Keratinocyte (primary cell): ENCODE data around the gene PDZD2. TPM values are rescaled to one million over a fixed set of nuclear protein-coding genes. Genes with fewer than 3 reads are reported as not detected.

Experiments
- DNase-seq: peaks from one replicate; pipeline ENCODE4 v3.0.0-alpha.2; 2011; ENCODE audit warnings: low read depth, missing footprints, low spot score
- FAIRE-seq: peaks from 2 replicates; lab custom pipeline; 2011; peaks lifted over from hg19 to GRCh38; lab: Jason Lieb, UNC
- H2AFZ ChIP-seq: 2 replicates; pipeline ENCODE4 v1.6.0; 2012; ENCODE audit warnings: low read length, control low read depth, inconsistent platforms; ENCODE audit not compliant: control insufficient read depth
- H3K27ac ChIP-seq: 2 replicates; pipeline ENCODE4 v1.5.1; 2011; ENCODE audit warnings: low read length; ENCODE audit not compliant: control insufficient read depth, insufficient read depth
- H3K27me3 ChIP-seq: 3 replicates; pipeline ENCODE4 v1.6.0; 2011; ENCODE audit warnings: low read length; ENCODE audit not compliant: control insufficient read depth, insufficient read depth; ENCODE audit errors: extremely low read depth
- H3K36me3 ChIP-seq, 2 experiments: 2 replicates in 1 of 2; 3 replicates in 1 of 2; pipeline ENCODE4 v1.5.1; 2011; ENCODE audit warnings: low read length in 2 of 2, mild to moderate bottlenecking in 1 of 2; ENCODE audit not compliant: control insufficient read depth in 2 of 2, insufficient read depth in 2 of 2; ENCODE audit errors: extremely low read depth in 1 of 2
- H3K4me1 ChIP-seq: 3 replicates; pipeline ENCODE4 v1.5.1; 2011; ENCODE audit warnings: low read length; ENCODE audit not compliant: control insufficient read depth, insufficient read depth; ENCODE audit errors: extremely low read depth
- H3K4me2 ChIP-seq: 3 replicates; pipeline ENCODE4 v1.6.0; 2011; ENCODE audit warnings: low read depth, low read length; ENCODE audit not compliant: control insufficient read depth, insufficient read depth; ENCODE audit errors: extremely low read depth
- H3K4me3 ChIP-seq, 3 experiments: fragments of 200-600 bp in 1 of 3; sonication (generic) in 1 of 3; 2 replicates in 2 of 3; 3 replicates in 1 of 3; pipeline ENCODE4 v1.5.1; 2011 to 2016; ENCODE audit warnings: low read length in 3 of 3, mild to moderate bottlenecking in 3 of 3, control low read depth in 2 of 3, inconsistent platforms in 1 of 3, low read depth in 1 of 3, mixed read lengths in 1 of 3, mixed run types in 1 of 3, moderate library complexity in 1 of 3; ENCODE audit not compliant: control insufficient read depth in 2 of 3, insufficient read depth in 2 of 3; ENCODE audit errors: extremely low read depth in 1 of 3
- H3K79me2 ChIP-seq: 2 replicates; pipeline ENCODE4 v1.6.0; 2012; ENCODE audit warnings: low read length; ENCODE audit not compliant: control insufficient read depth, insufficient read depth
- H3K9ac ChIP-seq: 3 replicates; pipeline ENCODE4 v1.6.0; 2011; ENCODE audit warnings: low read length; ENCODE audit not compliant: control insufficient read depth, insufficient read depth; ENCODE audit errors: extremely low read depth
- H3K9me1 ChIP-seq: 3 replicates; pipeline ENCODE4 v1.6.0; 2011; ENCODE audit warnings: low read length; ENCODE audit not compliant: control insufficient read depth, insufficient read depth; ENCODE audit errors: extremely low read depth
- H3K9me3 ChIP-seq: 2 replicates; pipeline ENCODE4 v1.5.1; 2012; ENCODE audit warnings: low read depth, low read length; ENCODE audit not compliant: control insufficient read depth
- H4K20me1 ChIP-seq: 3 replicates; pipeline ENCODE4 v1.6.0; 2011; ENCODE audit warnings: low read length; ENCODE audit not compliant: control insufficient read depth, insufficient read depth; ENCODE audit errors: extremely low read depth
- EZH2 ChIP-seq: IDR thresholded peaks from one replicate; pipeline ENCODE4 v1.6.1; 2012; ENCODE audit warnings: inconsistent platforms, mild to moderate bottlenecking, low read length, moderate library complexity
- dilution Hi-C: fragments of 300-500 bp; cut with MboI; formaldehyde crosslinking; loops from one replicate; pipeline ENCODE4 v1.7.0; 2020; ENCODE audit warnings: low sequenced_read_pairs; ENCODE audit not compliant: extremely low pct_ligation_motif_present
- polyA plus RNA-seq, 5 experiments: library from polyadenylated mRNA; depleted of rRNA in 3 of 5; stranded (reverse) in 3 of 5; stranded (forward) in 1 of 5; unstranded in 1 of 5; fragments of >200 nt; gene quantifications; 1 replicate in 1 of 5; 2 replicates in 3 of 5; 3 replicates in 1 of 5; pipeline versions ENCODE4 v1.2.1 to v1.2.3, GENCODE V29; 2011 to 2012; ENCODE audit warnings: missing spikeins in 2 of 5, low read depth in 1 of 5, low replicate concordance in 1 of 5
- TF ChIP-seq, protein P1 (sequence below), 3 experiments: IDR thresholded peaks in 1 of 3; conservative IDR thresholded peaks in 1 of 3; optimal IDR thresholded peaks in 1 of 3; 2 replicates in 2 of 3; 3 replicates in 1 of 3; pipeline versions ENCODE3 to v1.5.1; 2011; ENCODE audit warnings: low read length in 3 of 3, mild to moderate bottlenecking in 3 of 3, moderate library complexity in 2 of 3, control low read depth in 1 of 3, inconsistent platforms in 1 of 3; ENCODE audit not compliant: insufficient read depth in 2 of 3; ENCODE audit errors: extremely low read depth in 1 of 3

PDZD2 gene
- polyA plus RNA-seq, 1 donor (not counting 4 experiments of a cell fraction or from before 2014, with no cell fraction given): 7.3 TPM

DNA sequence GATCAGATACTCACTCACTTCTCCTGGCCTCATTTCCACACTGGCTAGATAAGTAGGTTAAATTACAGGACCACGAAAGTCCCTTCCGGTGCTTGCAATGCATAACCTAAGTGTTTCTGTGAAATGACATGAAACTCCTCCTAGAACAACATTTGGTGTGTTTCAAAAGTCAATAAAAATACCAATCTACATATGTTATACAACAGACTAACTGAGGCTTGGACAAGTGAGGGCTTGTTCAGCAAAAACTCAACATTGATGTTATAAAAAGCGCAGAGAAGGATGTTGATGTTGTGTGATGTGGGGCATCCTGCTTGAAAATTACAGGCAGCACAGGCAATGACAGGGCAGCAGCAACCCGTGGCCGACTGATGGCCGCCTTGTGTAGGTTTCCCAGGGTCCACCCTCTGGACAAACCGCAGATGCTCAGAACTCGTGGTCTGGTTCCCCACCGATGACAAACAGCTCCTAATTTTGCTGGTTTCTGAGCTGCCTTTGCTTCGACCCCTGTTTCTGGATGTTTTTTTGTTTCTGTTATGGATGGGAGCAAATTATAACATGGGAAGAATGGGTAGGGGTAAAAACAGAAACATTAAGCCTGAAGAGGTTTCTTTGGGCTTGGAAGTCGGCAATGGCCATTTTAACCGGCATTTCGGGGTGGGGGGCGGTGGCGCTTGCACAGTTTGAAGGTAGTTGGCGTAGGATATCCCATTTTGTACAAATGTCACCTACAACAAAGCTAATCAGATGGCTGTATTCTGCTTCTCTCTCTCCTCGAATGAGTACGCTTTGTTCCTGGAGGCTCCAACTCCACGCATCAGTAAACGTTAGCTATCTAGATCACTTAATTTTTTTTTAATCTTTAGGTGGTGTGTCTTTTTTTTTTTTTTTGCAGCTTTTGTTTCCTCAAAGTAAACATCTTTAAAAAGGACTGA, 116.1 kb downstream of the PDZD2 start:
- Histone ChIP-seq H3K36me3 (no peaks in the 10 kb centered on the region), H3K79me2 (no peaks in the 10 kb centered on the region), H3K27me3 (no peaks in the 10 kb centered on the region), H3K9ac (no peak overlapping the region), H2AFZ (no peak overlapping the region), H3K4me1 (no peaks in the 10 kb centered on the region), H3K27ac (no peak overlapping the region), H3K4me2 (no peak overlapping the region), H3K9me1 (no peaks in the 10 kb centered on the region), H3K4me3 (no peak overlapping the region), H3K9me3 (no peaks in the 10 kb centered on the region), H4K20me1 (no peaks in the 10 kb centered on the region)
- FAIRE-seq (no peak), DNase-seq (no peak)
- TF ChIP-seq, protein P1, sequence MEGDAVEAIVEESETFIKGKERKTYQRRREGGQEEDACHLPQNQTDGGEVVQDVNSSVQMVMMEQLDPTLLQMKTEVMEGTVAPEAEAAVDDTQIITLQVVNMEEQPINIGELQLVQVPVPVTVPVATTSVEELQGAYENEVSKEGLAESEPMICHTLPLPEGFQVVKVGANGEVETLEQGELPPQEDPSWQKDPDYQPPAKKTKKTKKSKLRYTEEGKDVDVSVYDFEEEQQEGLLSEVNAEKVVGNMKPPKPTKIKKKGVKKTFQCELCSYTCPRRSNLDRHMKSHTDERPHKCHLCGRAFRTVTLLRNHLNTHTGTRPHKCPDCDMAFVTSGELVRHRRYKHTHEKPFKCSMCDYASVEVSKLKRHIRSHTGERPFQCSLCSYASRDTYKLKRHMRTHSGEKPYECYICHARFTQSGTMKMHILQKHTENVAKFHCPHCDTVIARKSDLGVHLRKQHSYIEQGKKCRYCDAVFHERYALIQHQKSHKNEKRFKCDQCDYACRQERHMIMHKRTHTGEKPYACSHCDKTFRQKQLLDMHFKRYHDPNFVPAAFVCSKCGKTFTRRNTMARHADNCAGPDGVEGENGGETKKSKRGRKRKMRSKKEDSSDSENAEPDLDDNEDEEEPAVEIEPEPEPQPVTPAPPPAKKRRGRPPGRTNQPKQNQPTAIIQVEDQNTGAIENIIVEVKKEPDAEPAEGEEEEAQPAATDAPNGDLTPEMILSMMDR (optimal IDR thresholded peaks at IDR 0.05 in 1 of 3, IDR thresholded peaks at IDR 0.05 in 1 of 3, conservative IDR thresholded peaks at IDR 0.05 in 1 of 3; ENCODE audit: extremely low read depth in 1 of 3, insufficient read depth in 2 of 3, low read length in 3 of 3): no peak
- dilution Hi-C loops: no loop called here

DNA sequence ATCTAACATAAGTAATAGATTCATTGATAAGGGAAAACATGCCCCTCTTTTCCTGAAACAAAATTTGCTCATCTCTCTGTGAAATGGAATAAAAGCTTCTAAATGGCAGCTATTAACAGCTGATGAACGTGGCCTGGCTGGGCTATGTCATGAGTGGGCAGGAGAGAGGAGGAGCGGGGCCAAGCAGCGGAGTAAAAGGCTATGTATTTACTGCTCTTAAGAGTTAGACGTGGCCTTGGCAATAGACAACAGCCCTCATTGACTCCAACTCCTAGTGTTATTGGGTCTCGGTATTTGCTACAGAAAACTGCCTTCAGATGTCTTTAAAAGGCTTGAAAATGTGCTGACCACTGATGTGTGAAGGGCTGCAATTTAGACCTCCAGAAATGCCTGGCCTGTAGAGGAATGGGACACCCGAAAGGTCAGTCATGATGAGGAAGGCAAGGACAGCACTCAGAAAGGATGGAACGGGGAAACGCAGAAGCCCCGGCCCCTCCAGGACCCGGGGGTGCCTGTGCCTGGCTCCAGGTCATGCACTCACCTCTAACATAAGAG, 116.8 kb downstream of the PDZD2 start:
- Histone ChIP-seq H3K27me3 (no peaks in the 10 kb centered on the region), H3K4me2 (no peak overlapping the region), H4K20me1 (no peaks in the 10 kb centered on the region), H3K9me3 (no peaks in the 10 kb centered on the region), H3K79me2 (no peaks in the 10 kb centered on the region), H2AFZ (no peak overlapping the region), H3K9me1 (no peaks in the 10 kb centered on the region), H3K36me3 (no peaks in the 10 kb centered on the region), H3K4me3 (no peak overlapping the region), H3K27ac (no peak overlapping the region), H3K9ac (no peak overlapping the region), H3K4me1 (no peaks in the 10 kb centered on the region)
- no peak for FAIRE-seq
- DNase-seq: no peak
- TF ChIP-seq, protein P1 (optimal IDR thresholded peaks at IDR 0.05 in 1 of 3, IDR thresholded peaks at IDR 0.05 in 1 of 3, conservative IDR thresholded peaks at IDR 0.05 in 1 of 3; ENCODE audit: extremely low read depth in 1 of 3, insufficient read depth in 2 of 3, low read length in 3 of 3): no peak
- TF ChIP-seq EZH2: no peak
- dilution Hi-C loops: no loop called here
